Measurements from ENCODE around the gene MYO9B. TPM values are rescaled to one million over a fixed set of nuclear protein-coding genes. Genes with fewer than 3 reads are reported as not detected.

The MYO9B gene
- total and polyA plus RNA-seq, 2 of the 13 experiments (the other 11 are each of a cell fraction or from before 2014, with no cell fraction given): 18.0 to 18.3 TPM

GRCh38 chr19:17113127-17113785, 37.7 kb downstream of the MYO9B start:
- no peaks in the 10 kb centered on the region for H3K27me3 ChIP-seq (ENCODE audit: control insufficient read depth in 1 of 2, insufficient read depth in 2 of 2, low read length in 2 of 2)
- H3K79me2 ChIP-seq (ENCODE audit: insufficient read depth, low read length): no peaks in the 10 kb centered on the region
- intact Hi-C loops (cut with micrococcal nuclease; ENCODE audit: unreplicated experiment) (no loop called here), in situ Hi-C loops (cut with HindIII; ENCODE audit: extremely low pct_ligation_motif_present, low pct_unique_long_range_greater_than_20kb) (no loop called here)
- peaks cover 2 to 20% of the 10 kb centered on the region in 2 experiments; a peak in 4 of 5 replicates for H3K36me3 ChIP-seq (replicated peaks in 1 of 2; ENCODE audit: control insufficient read depth in 1 of 2, insufficient read depth in 2 of 2, low read length in 2 of 2)
- H3K27ac ChIP-seq (ENCODE audit: extremely low read length, insufficient read depth, low read length): no peak overlapping the region
- H3K9ac ChIP-seq (ENCODE audit: insufficient read depth, low read depth, low read length): no peak overlapping the region
- no peak overlapping the region for H3K4me2 ChIP-seq (ENCODE audit: low read depth, low read length)
- H2AFZ ChIP-seq (ENCODE audit: low read length): no peak overlapping the region
- DNase-seq (ENCODE audit: low spot score) (no peak), ATAC-seq (no peak), FAIRE-seq (no peak)
- no TSS peak for BruUV-seq (replicated peaks)
- H4K20me1 ChIP-seq (ENCODE audit: insufficient read depth, low read length): no peaks in the 10 kb centered on the region
- 93% methylated on average over 17 of the region's 17 CpGs for WGBS (ENCODE audit: low lambda C conversion rate)
- peaks cover 12% of the 10 kb centered on the region; the same call in 1 of the 2 replicates for H3K4me1 ChIP-seq (ENCODE audit: insufficient read depth, low read length)
- CTCF ChIA-PET (ENCODE audit: low intra/inter-chr PET ratio, low total read pairs): no interaction called here
- POLR2A ChIA-PET: no interaction called here
- no peak overlapping the region for H3K4me3 ChIP-seq (replicated peaks in 1 of 3; ENCODE audit: insufficient read depth in 1 of 3, low read depth in 2 of 3, low read length in 3 of 3)
- no peaks in the 10 kb centered on the region for H3K9me3 ChIP-seq (ENCODE audit: low read length)
- TF ChIP-seq ZNF570 (CRISPR knock-in tag; IDR thresholded peaks at IDR 0.05; ENCODE audit: borderline replicate concordance) (no peak), ZNF496 (CRISPR knock-in tag; IDR thresholded peaks at IDR 0.05; ENCODE audit: insufficient replicate concordance) (no peak), ZMAT5 (CRISPR knock-in tag; IDR thresholded peaks at IDR 0.05; ENCODE audit: borderline replicate concordance, low read depth) (no peak), ZNF224 (CRISPR knock-in tag; IDR thresholded peaks at IDR 0.05) (no peak), CEBPB (IDR thresholded peaks at IDR 0.05; ENCODE audit: borderline replicate concordance, low read depth, low read length) (no peak), ZKSCAN5 (CRISPR knock-in tag; IDR thresholded peaks at IDR 0.05) (no peak), ZNF644 (CRISPR knock-in tag; IDR thresholded peaks at IDR 0.05; ENCODE audit: low read depth) (no peak), TEF (CRISPR knock-in tag; IDR thresholded peaks at IDR 0.05) (no peak), MAFG (CRISPR knock-in tag; IDR thresholded peaks at IDR 0.05) (no peak), PRMT3 (CRISPR knock-in tag; IDR thresholded peaks at IDR 0.05; ENCODE audit: borderline replicate concordance, low read depth) (no peak), ZNF3 (CRISPR knock-in tag; IDR thresholded peaks at IDR 0.05) (no peak)
- TF ChIP-seq, protein P1, sequence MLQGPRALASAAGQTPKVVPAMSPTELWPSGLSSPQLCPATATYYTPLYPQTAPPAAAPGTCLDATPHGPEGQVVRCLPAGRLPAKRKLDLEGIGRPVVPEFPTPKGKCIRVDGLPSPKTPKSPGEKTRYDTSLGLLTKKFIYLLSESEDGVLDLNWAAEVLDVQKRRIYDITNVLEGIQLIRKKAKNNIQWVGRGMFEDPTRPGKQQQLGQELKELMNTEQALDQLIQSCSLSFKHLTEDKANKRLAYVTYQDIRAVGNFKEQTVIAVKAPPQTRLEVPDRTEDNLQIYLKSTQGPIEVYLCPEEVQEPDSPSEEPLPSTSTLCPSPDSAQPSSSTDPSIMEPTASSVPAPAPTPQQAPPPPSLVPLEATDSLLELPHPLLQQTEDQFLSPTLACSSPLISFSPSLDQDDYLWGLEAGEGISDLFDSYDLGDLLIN (CRISPR knock-in tag; IDR thresholded peaks at IDR 0.05; ENCODE audit: borderline replicate concordance): no peak
- TF ChIP-seq, protein P2, sequence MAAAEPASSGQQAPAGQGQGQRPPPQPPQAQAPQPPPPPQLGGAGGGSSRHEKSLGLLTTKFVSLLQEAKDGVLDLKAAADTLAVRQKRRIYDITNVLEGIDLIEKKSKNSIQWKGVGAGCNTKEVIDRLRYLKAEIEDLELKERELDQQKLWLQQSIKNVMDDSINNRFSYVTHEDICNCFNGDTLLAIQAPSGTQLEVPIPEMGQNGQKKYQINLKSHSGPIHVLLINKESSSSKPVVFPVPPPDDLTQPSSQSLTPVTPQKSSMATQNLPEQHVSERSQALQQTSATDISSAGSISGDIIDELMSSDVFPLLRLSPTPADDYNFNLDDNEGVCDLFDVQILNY (CRISPR knock-in tag; conservative IDR thresholded peaks at IDR 0.05): no peak
- TF ChIP-seq, protein P3, sequence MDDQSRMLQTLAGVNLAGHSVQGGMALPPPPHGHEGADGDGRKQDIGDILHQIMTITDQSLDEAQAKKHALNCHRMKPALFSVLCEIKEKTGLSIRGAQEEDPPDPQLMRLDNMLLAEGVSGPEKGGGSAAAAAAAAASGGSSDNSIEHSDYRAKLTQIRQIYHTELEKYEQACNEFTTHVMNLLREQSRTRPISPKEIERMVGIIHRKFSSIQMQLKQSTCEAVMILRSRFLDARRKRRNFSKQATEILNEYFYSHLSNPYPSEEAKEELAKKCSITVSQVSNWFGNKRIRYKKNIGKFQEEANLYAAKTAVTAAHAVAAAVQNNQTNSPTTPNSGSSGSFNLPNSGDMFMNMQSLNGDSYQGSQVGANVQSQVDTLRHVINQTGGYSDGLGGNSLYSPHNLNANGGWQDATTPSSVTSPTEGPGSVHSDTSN (CRISPR knock-in tag; IDR thresholded peaks at IDR 0.05; ENCODE audit: borderline replicate concordance): no peak
- TF ChIP-seq, protein P4, sequence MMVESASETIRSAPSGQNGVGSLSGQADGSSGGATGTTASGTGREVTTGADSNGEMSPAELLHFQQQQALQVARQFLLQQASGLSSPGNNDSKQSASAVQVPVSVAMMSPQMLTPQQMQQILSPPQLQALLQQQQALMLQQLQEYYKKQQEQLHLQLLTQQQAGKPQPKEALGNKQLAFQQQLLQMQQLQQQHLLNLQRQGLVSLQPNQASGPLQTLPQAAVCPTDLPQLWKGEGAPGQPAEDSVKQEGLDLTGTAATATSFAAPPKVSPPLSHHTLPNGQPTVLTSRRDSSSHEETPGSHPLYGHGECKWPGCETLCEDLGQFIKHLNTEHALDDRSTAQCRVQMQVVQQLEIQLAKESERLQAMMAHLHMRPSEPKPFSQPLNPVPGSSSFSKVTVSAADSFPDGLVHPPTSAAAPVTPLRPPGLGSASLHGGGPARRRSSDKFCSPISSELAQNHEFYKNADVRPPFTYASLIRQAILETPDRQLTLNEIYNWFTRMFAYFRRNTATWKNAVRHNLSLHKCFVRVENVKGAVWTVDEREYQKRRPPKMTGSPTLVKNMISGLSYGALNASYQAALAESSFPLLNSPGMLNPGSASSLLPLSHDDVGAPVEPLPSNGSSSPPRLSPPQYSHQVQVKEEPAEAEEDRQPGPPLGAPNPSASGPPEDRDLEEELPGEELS (CRISPR knock-in tag; IDR thresholded peaks at IDR 0.05): no peak
- TF ChIP-seq, protein P5, sequence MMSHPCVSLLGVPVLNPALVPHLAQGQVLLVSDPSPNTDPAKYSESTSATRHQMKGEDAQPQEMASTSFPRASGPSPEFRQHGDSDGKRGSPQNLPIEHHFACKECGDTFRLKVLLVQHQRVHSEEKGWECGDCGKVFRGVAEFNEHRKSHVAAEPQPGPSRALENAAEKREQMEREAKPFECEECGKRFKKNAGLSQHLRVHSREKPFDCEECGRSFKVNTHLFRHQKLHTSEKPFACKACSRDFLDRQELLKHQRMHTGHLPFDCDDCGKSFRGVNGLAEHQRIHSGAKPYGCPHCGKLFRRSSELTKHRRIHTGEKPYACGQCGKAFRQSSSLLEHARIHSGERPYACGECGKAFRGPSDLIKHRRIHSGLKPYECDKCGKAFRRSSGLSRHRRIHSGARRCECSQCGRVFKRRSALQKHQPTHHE (CRISPR knock-in tag; IDR thresholded peaks at IDR 0.05; ENCODE audit: borderline replicate concordance): no peak
